ENCODE measurements around the gene AADACL3.

- TF ChIP-seq, protein P1, sequence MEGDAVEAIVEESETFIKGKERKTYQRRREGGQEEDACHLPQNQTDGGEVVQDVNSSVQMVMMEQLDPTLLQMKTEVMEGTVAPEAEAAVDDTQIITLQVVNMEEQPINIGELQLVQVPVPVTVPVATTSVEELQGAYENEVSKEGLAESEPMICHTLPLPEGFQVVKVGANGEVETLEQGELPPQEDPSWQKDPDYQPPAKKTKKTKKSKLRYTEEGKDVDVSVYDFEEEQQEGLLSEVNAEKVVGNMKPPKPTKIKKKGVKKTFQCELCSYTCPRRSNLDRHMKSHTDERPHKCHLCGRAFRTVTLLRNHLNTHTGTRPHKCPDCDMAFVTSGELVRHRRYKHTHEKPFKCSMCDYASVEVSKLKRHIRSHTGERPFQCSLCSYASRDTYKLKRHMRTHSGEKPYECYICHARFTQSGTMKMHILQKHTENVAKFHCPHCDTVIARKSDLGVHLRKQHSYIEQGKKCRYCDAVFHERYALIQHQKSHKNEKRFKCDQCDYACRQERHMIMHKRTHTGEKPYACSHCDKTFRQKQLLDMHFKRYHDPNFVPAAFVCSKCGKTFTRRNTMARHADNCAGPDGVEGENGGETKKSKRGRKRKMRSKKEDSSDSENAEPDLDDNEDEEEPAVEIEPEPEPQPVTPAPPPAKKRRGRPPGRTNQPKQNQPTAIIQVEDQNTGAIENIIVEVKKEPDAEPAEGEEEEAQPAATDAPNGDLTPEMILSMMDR (IDR thresholded peaks at IDR 0.05), result no peak
- TF ChIP-seq TCF12 (IDR thresholded peaks at IDR 0.05) (no peak), MAX (IDR thresholded peaks at IDR 0.05; ENCODE audit: low read depth) (no peak), RCOR1 (IDR thresholded peaks at IDR 0.05; ENCODE audit: low read length) (no peak), MXI1 (IDR thresholded peaks at IDR 0.05; ENCODE audit: low read depth, low read length) (no peak), POLR2AphosphoS5 (IDR thresholded peaks at IDR 0.05; ENCODE audit: low read depth, low read length) (no peak)
- TF ChIP-seq, protein P2, sequence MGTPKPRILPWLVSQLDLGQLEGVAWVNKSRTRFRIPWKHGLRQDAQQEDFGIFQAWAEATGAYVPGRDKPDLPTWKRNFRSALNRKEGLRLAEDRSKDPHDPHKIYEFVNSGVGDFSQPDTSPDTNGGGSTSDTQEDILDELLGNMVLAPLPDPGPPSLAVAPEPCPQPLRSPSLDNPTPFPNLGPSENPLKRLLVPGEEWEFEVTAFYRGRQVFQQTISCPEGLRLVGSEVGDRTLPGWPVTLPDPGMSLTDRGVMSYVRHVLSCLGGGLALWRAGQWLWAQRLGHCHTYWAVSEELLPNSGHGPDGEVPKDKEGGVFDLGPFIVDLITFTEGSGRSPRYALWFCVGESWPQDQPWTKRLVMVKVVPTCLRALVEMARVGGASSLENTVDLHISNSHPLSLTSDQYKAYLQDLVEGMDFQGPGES (IDR thresholded peaks at IDR 0.05; ENCODE audit: low read depth, low read length), result no peak
Measured at GRCh38 chr1:12773438-12773837, 57.5 kb downstream of the AADACL3 start, which contains the start of gene PRAMEF12.

Data from SK-N-SH (cell line).